ENCODE results near the gene CAMK2B.

Gene CAMK2B

DNA sequence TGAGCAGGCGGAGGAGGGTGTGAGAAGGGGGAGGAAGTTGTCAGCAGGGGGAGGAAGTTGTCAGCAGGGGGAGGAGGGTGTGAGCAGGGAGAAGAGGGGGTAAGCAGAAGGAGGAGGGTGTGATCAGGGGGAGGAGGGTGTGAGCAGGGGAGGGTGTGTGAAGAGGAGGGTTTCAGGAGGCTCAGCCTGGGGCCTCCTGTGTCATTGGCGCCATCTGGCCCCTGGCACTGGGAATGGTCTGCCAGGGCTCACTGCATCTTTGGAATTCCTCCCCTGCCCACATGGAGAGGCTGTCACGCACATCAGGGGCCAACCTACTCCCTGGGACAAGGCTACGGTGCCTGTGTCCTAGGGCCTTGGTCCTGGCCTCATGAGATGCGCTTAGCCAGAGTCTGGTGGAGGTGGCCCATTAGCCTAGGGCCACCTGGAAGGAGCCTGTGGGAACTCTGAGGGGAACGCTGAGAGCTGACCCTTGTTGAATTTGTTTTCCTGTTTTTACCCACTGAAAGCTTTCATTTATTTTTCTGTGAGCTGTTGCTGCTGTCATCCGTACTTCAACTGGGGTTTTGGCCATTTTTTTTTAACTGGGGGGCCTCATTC is 18.0 kb downstream of the CAMK2B start:
- Histone ChIP-seq H3K4me3 (ENCODE audit: low read length) (no peak overlapping the region), H3K9ac (ENCODE audit: low read length) (no peak overlapping the region), H3K23ac (ENCODE audit: low read length) (no peak overlapping the region), H3K4ac (ENCODE audit: low read depth, low read length) (no peak overlapping the region), H3K27me3 (ENCODE audit: insufficient read depth, low read length, poor library complexity) (peaks cover 6% of the 10 kb centered on the region), H3K4me1 (ENCODE audit: control insufficient read depth, low read depth, low read length) (no peaks in the 10 kb centered on the region), H3K56ac (ENCODE audit: low read length) (no peak overlapping the region), H3K27ac (ENCODE audit: low read depth, low read length) (no peak overlapping the region), H4K8ac (ENCODE audit: low read depth, low read length) (no peak overlapping the region), H3K79me2 (ENCODE audit: control insufficient read depth, insufficient read depth, low read length) (no peaks in the 10 kb centered on the region), H3K4me2 (ENCODE audit: low read length) (no peak overlapping the region), H2BK120ac (ENCODE audit: low read depth, low read length) (no peak overlapping the region), H3K79me1 (ENCODE audit: low read length) (no peaks in the 10 kb centered on the region), H2BK5ac (ENCODE audit: low read length) (no peak overlapping the region), H2AK5ac (ENCODE audit: low read length) (no peak overlapping the region), H3K18ac (ENCODE audit: low read length) (no peak overlapping the region), H3K36me3 (ENCODE audit: control insufficient read depth, insufficient read depth, low read length) (no peaks in the 10 kb centered on the region), H4K5ac (ENCODE audit: low read length) (no peak overlapping the region), H2BK15ac (replicated peaks; ENCODE audit: low read depth) (no peak overlapping the region)
- WGBS (ENCODE audit: extremely low coverage, insufficient coverage, low lambda C conversion rate): no CpG with 5 or more reads among the region's 7 CpGs
- peak; percentile 77 for DNase-seq

DNA sequence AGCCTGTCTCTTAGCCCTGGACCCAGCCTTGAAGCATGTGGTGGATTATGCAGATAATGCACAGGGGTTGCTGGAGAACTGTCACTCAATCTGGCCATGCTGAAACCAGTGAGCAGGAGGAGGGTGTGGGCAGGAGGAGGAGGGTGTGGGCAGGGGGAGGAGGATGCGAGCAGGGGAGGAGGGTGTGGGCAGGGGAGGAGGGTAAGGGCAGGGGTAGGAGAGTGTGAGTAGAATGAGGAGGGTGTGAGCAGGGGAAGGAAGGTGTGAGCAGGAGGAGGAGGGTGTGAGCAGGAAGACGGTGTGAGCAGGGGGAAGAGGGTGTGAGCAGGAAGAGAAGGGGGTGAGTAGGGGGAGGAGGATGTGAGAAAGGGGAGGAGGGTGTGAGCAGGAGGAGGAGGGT is 18.8 kb downstream of the CAMK2B start:
- Histone ChIP-seq H3K79me2 (ENCODE audit: control insufficient read depth, insufficient read depth, low read length) (no peaks in the 10 kb centered on the region), H3K23ac (ENCODE audit: low read length) (no peak overlapping the region), H3K4me3 (ENCODE audit: low read length) (no peak overlapping the region), H3K4me1 (ENCODE audit: control insufficient read depth, low read depth, low read length) (no peaks in the 10 kb centered on the region), H2BK15ac (replicated peaks; ENCODE audit: low read depth) (no peak overlapping the region), H2AK5ac (ENCODE audit: low read length) (no peak overlapping the region), H3K4ac (ENCODE audit: low read depth, low read length) (no peak overlapping the region), H3K4me2 (ENCODE audit: low read length) (no peak overlapping the region), H2BK5ac (ENCODE audit: low read length) (no peak overlapping the region), H4K8ac (ENCODE audit: low read depth, low read length) (no peak overlapping the region), H3K79me1 (ENCODE audit: low read length) (no peaks in the 10 kb centered on the region), H2BK120ac (ENCODE audit: low read depth, low read length) (no peak overlapping the region), H3K9ac (ENCODE audit: low read length) (no peak overlapping the region), H4K5ac (ENCODE audit: low read length) (no peak overlapping the region), H3K18ac (ENCODE audit: low read length) (no peak overlapping the region), H3K27ac (ENCODE audit: low read depth, low read length) (no peak overlapping the region), H3K27me3 (ENCODE audit: insufficient read depth, low read length, poor library complexity) (peaks cover 6% of the 10 kb centered on the region), H3K36me3 (ENCODE audit: control insufficient read depth, insufficient read depth, low read length) (no peaks in the 10 kb centered on the region), H3K56ac (ENCODE audit: low read length) (no peak overlapping the region)
- DNase-seq: no peak
- no CpG with 5 or more reads among the region's 2 CpGs for WGBS (ENCODE audit: extremely low coverage, insufficient coverage, low lambda C conversion rate)

DNA sequence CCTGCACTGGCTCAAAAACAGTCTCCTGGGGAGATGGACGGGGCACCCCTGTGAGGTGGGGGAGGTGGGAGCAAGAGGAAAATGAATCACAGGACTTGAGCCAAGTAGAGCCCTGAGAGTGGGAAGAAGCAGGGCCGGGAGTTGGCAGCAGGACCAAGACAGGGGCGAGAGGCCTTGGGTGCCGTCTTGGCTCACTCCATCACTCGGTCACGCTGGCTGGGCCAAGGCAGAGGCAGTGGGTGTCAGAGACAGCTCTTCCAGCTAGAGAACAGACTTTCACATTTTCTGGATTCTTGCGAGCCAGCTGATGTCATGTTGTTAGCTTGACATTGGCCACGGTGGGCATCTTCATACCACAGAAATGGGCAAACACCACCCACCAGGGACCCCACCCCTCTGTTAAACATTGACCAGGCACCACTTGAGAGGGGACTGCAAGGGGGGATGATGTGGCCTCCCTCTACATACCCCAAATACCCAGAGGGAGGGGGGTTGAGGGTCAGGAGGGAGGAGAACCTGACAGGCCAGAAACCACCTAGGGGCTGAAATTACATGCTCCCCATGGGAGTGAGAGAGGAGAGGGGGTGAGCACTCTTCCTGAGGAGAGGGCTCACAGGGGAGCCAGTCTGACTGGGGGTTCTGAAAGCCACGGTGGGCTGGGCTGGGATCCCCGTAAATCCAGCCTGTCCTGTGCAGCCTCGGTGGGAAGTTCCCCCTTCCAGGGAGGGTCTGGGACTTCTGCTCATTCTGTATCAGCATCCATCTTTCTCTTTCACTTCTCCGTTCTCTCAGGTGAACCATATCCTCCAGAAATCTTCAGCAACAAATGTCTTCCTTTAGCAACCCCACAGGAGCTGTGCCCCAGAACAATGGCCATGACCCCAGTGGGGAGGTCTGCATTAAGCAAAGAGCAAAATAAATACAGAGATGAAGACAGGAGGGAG is 19.6 kb downstream of the CAMK2B start:
- H4K8ac ChIP-seq (ENCODE audit: low read depth, low read length): no peak overlapping the region
- no peak overlapping the region for H3K4ac ChIP-seq (ENCODE audit: low read depth, low read length)
- no peak overlapping the region for H2AK5ac ChIP-seq (ENCODE audit: low read length)
- H3K56ac ChIP-seq (ENCODE audit: low read length): no peak overlapping the region
- no peak overlapping the region for H2BK5ac ChIP-seq (ENCODE audit: low read length)
- no peak overlapping the region for H2BK15ac ChIP-seq (replicated peaks; ENCODE audit: low read depth)
- no peak overlapping the region for H3K18ac ChIP-seq (ENCODE audit: low read length)
- no peak overlapping the region for H3K4me3 ChIP-seq (ENCODE audit: low read length)
- DNase-seq: no peak
- H3K27me3 ChIP-seq (ENCODE audit: insufficient read depth, low read length, poor library complexity): peaks cover 6% of the 10 kb centered on the region
- no CpG with 5 or more reads among the region's 12 CpGs for WGBS (ENCODE audit: extremely low coverage, insufficient coverage, low lambda C conversion rate)
- H3K79me2 ChIP-seq (ENCODE audit: control insufficient read depth, insufficient read depth, low read length): no peaks in the 10 kb centered on the region
- no peak overlapping the region for H3K4me2 ChIP-seq (ENCODE audit: low read length)
- H4K5ac ChIP-seq (ENCODE audit: low read length): no peak overlapping the region
- no peak overlapping the region for H3K27ac ChIP-seq (ENCODE audit: low read depth, low read length)
- no peak overlapping the region for H2BK120ac ChIP-seq (ENCODE audit: low read depth, low read length)
- H3K23ac ChIP-seq (ENCODE audit: low read length): no peak overlapping the region
- H3K4me1 ChIP-seq (ENCODE audit: control insufficient read depth, low read depth, low read length): no peaks in the 10 kb centered on the region
- H3K36me3 ChIP-seq (ENCODE audit: control insufficient read depth, insufficient read depth, low read length): no peaks in the 10 kb centered on the region
- no peaks in the 10 kb centered on the region for H3K79me1 ChIP-seq (ENCODE audit: low read length)
- no peak overlapping the region for H3K9ac ChIP-seq (ENCODE audit: low read length)

DNA sequence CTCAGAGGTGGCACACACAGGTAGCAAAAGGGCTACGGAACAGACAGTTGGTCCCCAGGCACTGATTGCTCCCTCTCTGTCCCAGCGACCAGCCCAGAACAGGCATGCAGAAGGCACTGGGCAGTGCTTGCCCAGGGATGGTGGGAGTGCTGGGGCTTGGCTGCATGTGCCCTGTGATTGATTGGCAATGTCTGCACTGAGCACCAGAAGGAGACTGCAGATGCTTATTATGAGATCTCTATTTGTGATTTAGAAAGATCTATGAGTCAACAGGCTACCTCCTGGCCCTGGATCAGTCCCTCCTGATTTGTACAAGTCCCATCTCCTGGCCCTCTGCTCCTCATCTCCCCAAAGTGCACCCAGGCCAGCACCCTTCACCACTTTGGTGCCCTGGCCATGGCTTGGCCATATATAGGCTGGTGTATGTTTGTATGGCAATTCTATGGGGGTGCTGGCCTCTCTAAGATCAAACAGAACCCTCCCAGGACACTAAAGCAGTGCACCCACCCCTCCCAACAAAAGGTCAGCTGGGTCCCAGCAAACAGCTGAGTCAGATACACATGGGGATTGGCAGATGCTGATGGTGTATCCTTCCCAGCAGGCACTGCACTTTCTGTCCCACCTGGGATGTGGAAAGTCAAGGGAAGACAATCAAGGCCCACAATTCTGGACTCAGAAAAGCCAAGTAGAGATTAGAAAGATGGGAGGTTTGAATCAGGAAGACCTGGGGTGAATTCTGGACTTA is 30.9 kb downstream of the CAMK2B start:
- no peak overlapping the region for H3K4ac ChIP-seq (ENCODE audit: low read depth, low read length)
- H3K36me3 ChIP-seq (ENCODE audit: control insufficient read depth, insufficient read depth, low read length): no peaks in the 10 kb centered on the region
- H3K4me2 ChIP-seq (ENCODE audit: low read length): no peak overlapping the region
- H3K79me1 ChIP-seq (ENCODE audit: low read length): no peaks in the 10 kb centered on the region
- H3K27me3 ChIP-seq (ENCODE audit: insufficient read depth, low read length, poor library complexity): no peaks in the 10 kb centered on the region
- H3K56ac ChIP-seq (ENCODE audit: low read length): no peak overlapping the region
- H4K5ac ChIP-seq (ENCODE audit: low read length): no peak overlapping the region
- H3K4me1 ChIP-seq (ENCODE audit: control insufficient read depth, low read depth, low read length): no peaks in the 10 kb centered on the region
- no peak overlapping the region for H3K18ac ChIP-seq (ENCODE audit: low read length)
- H3K9ac ChIP-seq (ENCODE audit: low read length): no peak overlapping the region
- no peak overlapping the region for H4K8ac ChIP-seq (ENCODE audit: low read depth, low read length)
- no peak overlapping the region for H2BK15ac ChIP-seq (replicated peaks; ENCODE audit: low read depth)
- H2AK5ac ChIP-seq (ENCODE audit: low read length): no peak overlapping the region
- H3K27ac ChIP-seq (ENCODE audit: low read depth, low read length): no peak overlapping the region
- H3K4me3 ChIP-seq (ENCODE audit: low read length): no peak overlapping the region
- WGBS (ENCODE audit: extremely low coverage, insufficient coverage, low lambda C conversion rate): no CpG with 5 or more reads among the region's 2 CpGs
- no peaks in the 10 kb centered on the region for H3K79me2 ChIP-seq (ENCODE audit: control insufficient read depth, insufficient read depth, low read length)
- no peak for DNase-seq
- H2BK5ac ChIP-seq (ENCODE audit: low read length): no peak overlapping the region
- H3K23ac ChIP-seq (ENCODE audit: low read length): no peak overlapping the region
- H2BK120ac ChIP-seq (ENCODE audit: low read depth, low read length): no peak overlapping the region

DNA sequence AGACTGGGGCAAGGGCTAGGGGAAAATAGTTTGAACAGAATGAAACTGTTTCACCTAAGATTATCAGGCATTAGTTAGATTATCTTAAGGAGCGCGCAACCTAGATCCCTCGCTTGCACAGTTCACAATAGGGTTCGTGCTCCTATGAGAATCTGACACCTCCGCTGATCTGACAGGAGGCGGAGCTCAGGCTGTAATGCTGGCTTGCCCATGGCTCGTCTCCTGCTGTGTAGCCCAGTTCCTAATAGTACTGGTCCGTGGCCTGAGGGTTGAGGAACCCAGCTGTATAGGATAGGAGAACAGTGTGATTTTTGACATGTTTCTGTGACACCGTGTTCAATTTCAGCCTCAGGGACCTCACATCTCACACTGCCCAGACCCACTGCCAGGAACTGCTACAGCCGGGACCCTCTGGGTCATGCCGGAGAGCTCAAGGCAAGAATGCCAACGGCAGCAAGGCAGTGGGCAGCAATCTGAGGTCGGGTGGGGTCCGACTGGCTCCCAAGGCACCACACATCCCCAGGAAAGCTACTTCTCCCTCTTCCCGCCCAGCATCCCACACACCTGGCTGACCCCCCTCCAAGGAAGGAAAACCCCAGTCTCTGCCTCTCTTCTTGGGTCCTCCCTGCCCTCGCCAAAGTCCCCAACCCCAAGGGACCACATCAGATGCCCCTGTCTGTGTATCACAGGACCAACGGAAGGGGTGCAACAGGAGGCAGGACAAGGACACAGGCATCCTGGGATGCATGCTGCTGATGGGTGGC is 31.7 kb downstream of the CAMK2B start:
- no peak overlapping the region for H3K27ac ChIP-seq (ENCODE audit: low read depth, low read length)
- no peaks in the 10 kb centered on the region for H3K4me1 ChIP-seq (ENCODE audit: control insufficient read depth, low read depth, low read length)
- no peaks in the 10 kb centered on the region for H3K79me1 ChIP-seq (ENCODE audit: low read length)
- no peak overlapping the region for H4K8ac ChIP-seq (ENCODE audit: low read depth, low read length)
- no peak overlapping the region for H2BK15ac ChIP-seq (replicated peaks; ENCODE audit: low read depth)
- H3K4me3 ChIP-seq (ENCODE audit: low read length): no peak overlapping the region
- H3K4ac ChIP-seq (ENCODE audit: low read depth, low read length): no peak overlapping the region
- H2AK5ac ChIP-seq (ENCODE audit: low read length): no peak overlapping the region
- H3K27me3 ChIP-seq (ENCODE audit: insufficient read depth, low read length, poor library complexity): no peaks in the 10 kb centered on the region
- H2BK5ac ChIP-seq (ENCODE audit: low read length): no peak overlapping the region
- H3K56ac ChIP-seq (ENCODE audit: low read length): no peak overlapping the region
- H3K36me3 ChIP-seq (ENCODE audit: control insufficient read depth, insufficient read depth, low read length): no peaks in the 10 kb centered on the region
- DNase-seq: no peak
- H3K18ac ChIP-seq (ENCODE audit: low read length): no peak overlapping the region
- H3K4me2 ChIP-seq (ENCODE audit: low read length): no peak overlapping the region
- no peak overlapping the region for H4K5ac ChIP-seq (ENCODE audit: low read length)
- no peaks in the 10 kb centered on the region for H3K79me2 ChIP-seq (ENCODE audit: control insufficient read depth, insufficient read depth, low read length)
- no CpG with 5 or more reads among the region's 17 CpGs for WGBS (ENCODE audit: extremely low coverage, insufficient coverage, low lambda C conversion rate)
- H2BK120ac ChIP-seq (ENCODE audit: low read depth, low read length): no peak overlapping the region
- no peak overlapping the region for H3K9ac ChIP-seq (ENCODE audit: low read length)
- H3K23ac ChIP-seq (ENCODE audit: low read length): no peak overlapping the region
